HTERT RPE-1 (cell line): Measurements from ENCODE around the gene KCNB1.
"Not testable (repeated sequence)": the region's sequence is repeated elsewhere in the genome, so short reads cannot be mapped to it uniquely, and the experiment has no call there.

Source experiments
- in situ Hi-C: fragments of 300-500 bp; cut with MboI; formaldehyde crosslinking; loops from 4 replicates; pipeline ENCODE4 v1.14.3; 2020; ENCODE audit warnings: low sequenced_read_pairs

KCNB1 gene

DNA sequence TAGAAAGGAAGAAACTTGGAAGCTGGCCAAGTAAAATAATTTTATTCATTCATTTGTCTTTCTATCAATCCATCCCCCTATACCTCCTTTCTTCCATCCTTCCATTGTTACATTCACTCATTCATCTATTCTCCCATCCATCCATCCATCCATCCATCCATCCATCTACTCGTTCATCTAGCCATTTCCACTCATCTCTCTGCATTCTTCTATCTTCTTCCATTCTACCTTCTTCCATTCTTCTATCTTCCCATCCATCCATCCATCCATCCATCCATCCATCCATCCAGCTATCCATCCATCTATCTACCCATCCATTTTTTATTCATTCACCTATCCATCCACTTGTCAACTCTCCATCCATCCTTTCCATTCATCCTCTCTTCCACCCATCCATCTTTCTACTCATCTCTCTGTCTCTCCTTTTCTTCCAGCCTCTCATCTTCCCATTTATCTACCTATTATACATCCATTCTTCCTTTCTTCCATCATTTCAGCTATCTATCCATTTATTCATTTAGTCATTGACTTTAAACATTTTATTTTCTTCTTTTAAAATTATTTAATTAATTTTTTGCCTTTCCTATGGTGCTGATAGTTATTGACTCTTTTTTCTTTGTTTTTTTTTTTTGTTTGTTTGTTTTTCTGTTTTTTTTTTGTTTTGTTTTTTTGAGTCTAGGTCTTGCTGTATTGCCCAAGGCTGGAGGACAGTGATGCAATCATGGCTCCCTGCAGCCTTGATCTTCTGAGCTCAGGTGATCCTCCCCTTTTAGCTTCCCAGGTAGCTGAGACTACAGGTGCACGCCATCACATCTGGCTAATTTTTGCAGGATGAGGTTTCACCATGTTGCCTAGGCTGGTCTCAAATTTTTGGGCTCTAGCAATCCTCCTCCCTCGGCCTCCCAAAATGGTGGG lies 151.5 kb downstream of the KCNB1 start:
- in situ Hi-C loops, result no loop called here

DNA sequence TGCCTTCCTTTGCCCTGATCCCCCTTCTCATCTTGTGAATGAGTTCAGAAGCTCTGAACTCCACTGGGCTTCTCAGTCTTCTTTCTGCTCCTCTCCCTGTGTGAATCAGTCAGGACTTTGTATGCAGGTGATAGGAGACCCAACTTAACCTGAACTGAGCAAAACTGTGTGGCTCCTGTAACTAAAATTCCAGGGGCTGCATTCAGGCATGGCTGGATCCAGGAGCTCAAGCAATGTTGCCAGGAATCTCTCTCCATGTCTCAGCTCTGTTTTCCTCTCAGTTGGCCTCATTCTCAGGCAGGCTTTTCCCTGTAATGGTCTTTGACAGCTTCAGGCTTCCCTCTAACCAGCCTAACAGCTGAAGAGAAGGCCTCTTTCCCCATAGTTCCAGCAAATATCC lies 153.7 kb downstream of the KCNB1 start:
- in situ Hi-C loops, result no loop called here

GRCh38 chr20:49326026-49326425 lies 156.4 kb downstream of the KCNB1 start:
- in situ Hi-C loops, result no loop called here

- in situ Hi-C loops, result no loop called here
These were observed 158.2 kb downstream of the KCNB1 start for GRCh38 chr20:49324306-49324705.

GRCh38 chr20:49323622-49324238 lies 158.7 kb downstream of the KCNB1 start:
- in situ Hi-C loops, result no loop called here

DNA sequence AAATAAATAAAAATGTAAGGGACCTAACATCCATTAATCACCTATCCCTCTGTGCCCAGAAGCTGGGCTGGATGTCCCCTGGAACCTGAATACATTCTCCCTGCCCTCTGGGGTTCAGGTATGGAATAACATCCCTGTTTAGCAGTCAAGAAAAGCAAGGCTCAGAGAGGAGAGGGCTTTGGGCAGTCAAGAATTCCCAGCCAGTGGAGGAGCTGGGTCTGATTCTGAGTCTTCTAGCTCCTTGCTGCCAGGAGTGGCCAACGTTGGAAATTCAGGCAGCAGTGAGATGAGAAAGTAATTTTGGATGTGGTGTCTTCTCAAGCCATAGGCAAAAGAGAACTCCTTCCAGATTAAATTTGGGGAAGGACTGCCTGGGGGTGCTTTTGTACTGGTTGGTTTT lies 162.0 kb downstream of the KCNB1 start:
- in situ Hi-C loops, result no loop called here

DNA sequence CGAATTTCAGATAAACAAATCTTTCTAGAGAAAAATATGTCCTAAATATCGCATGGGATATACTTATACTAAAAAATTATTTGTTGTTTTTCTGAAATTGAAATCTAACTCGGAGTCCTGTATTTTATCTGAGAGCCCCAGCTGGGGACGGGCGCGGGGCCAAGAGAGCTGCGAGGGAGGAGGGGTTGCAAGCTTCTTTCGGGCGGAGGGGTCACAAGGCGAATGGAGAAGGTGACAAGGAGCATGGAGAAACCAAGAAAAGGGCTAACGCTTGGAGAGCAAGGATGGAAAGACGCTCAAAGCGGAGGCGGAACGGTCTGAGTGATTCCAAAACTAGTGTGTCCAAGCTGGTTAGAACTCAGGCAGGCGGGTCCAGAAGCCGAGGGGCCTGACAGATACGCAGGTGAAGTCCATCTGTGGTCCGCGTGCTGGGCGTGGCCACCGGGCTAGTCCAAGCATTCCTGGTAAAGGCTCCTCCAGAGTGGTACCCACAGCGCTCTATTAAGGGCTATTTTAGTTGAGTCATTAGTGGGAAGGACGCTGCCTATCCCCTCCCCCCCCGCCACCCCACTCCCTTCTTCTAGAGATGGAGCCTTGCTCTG lies 163.2 kb downstream of the KCNB1 start:
- in situ Hi-C loops, result no loop called here

- in situ Hi-C loops, result no loop called here
These were observed 163.8 kb downstream of the KCNB1 start for GRCh38 chr20:49318430-49319207.

GRCh38 chr20:49318091-49318429 lies 164.4 kb downstream of the KCNB1 start:
- in situ Hi-C loops, result no loop called here

- in situ Hi-C loops, result no loop called here
These were observed 165.8 kb downstream of the KCNB1 start for GRCh38 chr20:49316704-49317103.

GRCh38 chr20:49315580-49315979 lies 166.9 kb downstream of the KCNB1 start:
- in situ Hi-C loops, result no loop called here

- in situ Hi-C loops, result not testable (repeated sequence)
These were observed 168.4 kb downstream of the KCNB1 start for GRCh38 chr20:49314052-49314451.
